ENCODE data around the gene PRKX.

DNA sequence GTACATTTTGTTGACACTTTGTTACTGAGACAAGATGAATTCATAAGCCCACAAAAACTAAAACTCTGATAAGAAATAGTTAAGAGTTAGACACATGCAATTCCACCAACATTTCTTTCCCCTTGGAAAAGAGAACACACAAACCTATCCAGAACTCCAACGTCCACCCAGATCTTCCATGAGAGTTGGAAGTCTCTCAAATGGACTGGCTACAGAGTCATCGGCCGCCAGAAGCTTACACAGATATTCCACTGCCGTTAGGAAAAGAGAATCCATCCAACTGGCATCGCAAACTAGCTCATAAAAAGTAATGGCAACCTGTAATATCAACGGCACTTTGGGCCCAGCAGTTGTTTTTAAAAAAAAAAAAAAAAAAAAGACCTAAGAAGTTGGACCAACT lies 114.7 kb downstream of the PRKX start:
- TF ChIP-seq, protein P1, sequence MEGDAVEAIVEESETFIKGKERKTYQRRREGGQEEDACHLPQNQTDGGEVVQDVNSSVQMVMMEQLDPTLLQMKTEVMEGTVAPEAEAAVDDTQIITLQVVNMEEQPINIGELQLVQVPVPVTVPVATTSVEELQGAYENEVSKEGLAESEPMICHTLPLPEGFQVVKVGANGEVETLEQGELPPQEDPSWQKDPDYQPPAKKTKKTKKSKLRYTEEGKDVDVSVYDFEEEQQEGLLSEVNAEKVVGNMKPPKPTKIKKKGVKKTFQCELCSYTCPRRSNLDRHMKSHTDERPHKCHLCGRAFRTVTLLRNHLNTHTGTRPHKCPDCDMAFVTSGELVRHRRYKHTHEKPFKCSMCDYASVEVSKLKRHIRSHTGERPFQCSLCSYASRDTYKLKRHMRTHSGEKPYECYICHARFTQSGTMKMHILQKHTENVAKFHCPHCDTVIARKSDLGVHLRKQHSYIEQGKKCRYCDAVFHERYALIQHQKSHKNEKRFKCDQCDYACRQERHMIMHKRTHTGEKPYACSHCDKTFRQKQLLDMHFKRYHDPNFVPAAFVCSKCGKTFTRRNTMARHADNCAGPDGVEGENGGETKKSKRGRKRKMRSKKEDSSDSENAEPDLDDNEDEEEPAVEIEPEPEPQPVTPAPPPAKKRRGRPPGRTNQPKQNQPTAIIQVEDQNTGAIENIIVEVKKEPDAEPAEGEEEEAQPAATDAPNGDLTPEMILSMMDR (IDR thresholded peaks at IDR 0.05) = no peak
- no peak for TF ChIP-seq POLR2A (IDR thresholded peaks at IDR 0.05)
- no peak for TF ChIP-seq EP300 (IDR thresholded peaks at IDR 0.05)
